Activated naive CD8-positive, alpha-beta T cell treated with anti-CD3 and anti-CD28 coated beads, Interleukin-2, amount 50 U/mL, for 24 hours (primary cell): Measurements from ENCODE around the gene RNF113B.

Experiments used
- ATAC-seq: fragments of 150-1000 bp; cut with Tn5 transposase; one replicate; pipeline ENCODE4 v1.10.0; 2021
- DNase-seq: peaks from one replicate; pipeline ENCODE4 v3.0.0; 2021
- H3K27ac Mint-ChIP-seq: one replicate; pipeline ENCODE4 v1.8.0; 2021; ENCODE audit warnings: mild to moderate bottlenecking, mixed read lengths
- H3K27me3 Mint-ChIP-seq: one replicate; pipeline ENCODE4 v1.8.0; 2021; ENCODE audit warnings: mixed read lengths
- H3K36me3 Mint-ChIP-seq: one replicate; pipeline ENCODE4 v1.8.0; 2021; ENCODE audit warnings: low read depth, mixed read lengths
- H3K4me1 Mint-ChIP-seq: one replicate; pipeline ENCODE4 v1.8.0; 2021; ENCODE audit warnings: mixed read lengths
- H3K4me3 Mint-ChIP-seq: one replicate; pipeline ENCODE4 v1.8.0; 2021; ENCODE audit warnings: mild to moderate bottlenecking, moderate library complexity, mixed read lengths
- H3K9me3 Mint-ChIP-seq: one replicate; pipeline ENCODE4 v1.8.0; 2021; ENCODE audit warnings: mixed read lengths

Gene RNF113B

DNA sequence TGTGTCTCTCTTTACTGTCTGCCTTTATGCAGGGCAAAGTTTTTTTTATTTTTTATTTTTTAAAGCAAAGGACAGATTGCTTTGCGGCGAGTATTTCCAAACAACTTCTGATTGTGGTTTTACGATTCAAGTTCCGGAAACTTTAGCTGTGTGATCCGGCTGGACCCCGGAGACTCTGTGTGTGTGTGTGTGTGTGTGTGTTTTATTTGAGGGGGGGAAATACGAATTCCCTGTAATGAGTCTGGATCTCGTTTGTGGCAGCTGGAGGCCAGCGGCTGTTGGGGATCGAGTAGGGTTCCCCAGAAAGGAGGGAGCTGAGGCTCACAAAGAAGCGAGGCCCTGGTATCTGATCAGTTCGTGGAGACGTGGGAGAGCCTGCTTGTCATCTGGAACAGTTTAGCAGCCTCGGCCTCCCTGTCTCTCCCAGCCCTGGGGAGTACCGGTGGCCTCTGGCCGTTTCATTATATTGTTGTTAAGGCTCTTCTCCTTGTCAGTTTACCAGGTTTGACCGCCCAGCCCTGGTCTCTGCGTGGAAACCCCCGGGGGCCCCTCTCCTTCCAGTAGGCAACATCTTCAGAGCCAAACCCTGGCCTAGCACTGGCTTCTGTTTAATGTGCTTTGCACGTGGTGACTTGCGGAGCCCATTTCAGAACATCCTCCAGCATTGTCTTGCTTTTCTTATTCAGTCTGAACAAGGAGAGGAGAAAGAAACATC lies 32.9 kb downstream of the RNF113B start:
- no peak for DNase-seq
- no peak for ATAC-seq
- Mint-ChIP-seq H3K36me3 (no peaks in the 10 kb centered on the region), H3K27me3 (peaks cover 60% of the 10 kb centered on the region), H3K27ac (no peak overlapping the region), H3K9me3 (no peaks in the 10 kb centered on the region), H3K4me3 (peak overlapping the region; percentile 62), H3K4me1 (peaks cover 11% of the 10 kb centered on the region)

DNA sequence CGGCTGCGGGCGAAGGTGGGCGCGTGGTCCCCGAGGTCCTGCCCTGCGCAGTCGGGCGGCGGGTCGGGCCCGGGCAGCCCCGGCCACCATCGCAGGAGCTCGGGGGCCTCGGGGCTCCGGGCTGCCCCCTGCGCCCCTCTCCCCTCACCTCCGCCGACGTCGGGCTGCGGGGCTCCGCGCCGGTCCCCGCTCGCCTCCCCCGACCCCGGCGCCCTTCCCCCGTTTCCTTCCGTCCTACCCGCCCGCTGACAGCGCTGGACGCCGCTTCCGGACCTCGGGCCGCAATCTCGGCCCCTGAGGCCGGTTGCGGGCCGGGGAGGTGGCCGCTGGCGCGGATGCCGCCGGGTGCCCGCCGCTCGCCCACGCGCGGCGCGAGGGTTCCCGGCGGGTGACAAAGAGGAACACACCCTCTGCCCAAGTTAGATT lies 33.5 kb downstream of the RNF113B start:
- ATAC-seq (no peak), DNase-seq (peak; percentile 4)
- no peak overlapping the region for H3K27ac Mint-ChIP-seq
- no peaks in the 10 kb centered on the region for H3K9me3 Mint-ChIP-seq
- peak overlapping the region; percentile 62 for H3K4me3 Mint-ChIP-seq
- no peaks in the 10 kb centered on the region for H3K36me3 Mint-ChIP-seq
- H3K27me3 Mint-ChIP-seq = peaks cover 61% of the 10 kb centered on the region
- peaks cover 11% of the 10 kb centered on the region for H3K4me1 Mint-ChIP-seq

DNA sequence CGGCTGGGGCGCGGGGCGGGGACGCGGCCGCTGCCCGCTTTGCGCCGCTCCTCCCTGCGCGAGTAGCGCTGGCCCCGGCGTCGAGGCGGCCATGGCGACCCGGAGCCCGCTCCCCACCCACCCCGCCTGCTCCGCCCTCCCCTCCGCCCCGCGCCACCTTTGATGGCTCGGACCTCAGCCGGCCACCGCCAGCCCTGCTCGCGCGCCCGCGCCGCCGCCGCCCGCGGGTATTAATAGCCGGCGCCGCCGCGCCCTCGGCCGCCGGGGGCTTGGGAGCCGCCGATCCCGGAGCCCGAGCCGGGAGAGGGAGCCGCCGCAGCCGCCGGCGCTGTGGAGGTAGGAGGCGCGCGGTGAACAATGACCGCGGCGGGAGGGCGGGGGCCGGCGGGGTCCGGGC lies 33.9 kb downstream of the RNF113B start:
- Mint-ChIP-seq H3K36me3 (no peaks in the 10 kb centered on the region), H3K4me3 (no peak overlapping the region), H3K27ac (no peak overlapping the region), H3K4me1 (peaks cover 11% of the 10 kb centered on the region), H3K27me3 (peaks cover 60% of the 10 kb centered on the region), H3K9me3 (no peaks in the 10 kb centered on the region)
- DNase-seq (no peak), ATAC-seq (no peak)

DNA sequence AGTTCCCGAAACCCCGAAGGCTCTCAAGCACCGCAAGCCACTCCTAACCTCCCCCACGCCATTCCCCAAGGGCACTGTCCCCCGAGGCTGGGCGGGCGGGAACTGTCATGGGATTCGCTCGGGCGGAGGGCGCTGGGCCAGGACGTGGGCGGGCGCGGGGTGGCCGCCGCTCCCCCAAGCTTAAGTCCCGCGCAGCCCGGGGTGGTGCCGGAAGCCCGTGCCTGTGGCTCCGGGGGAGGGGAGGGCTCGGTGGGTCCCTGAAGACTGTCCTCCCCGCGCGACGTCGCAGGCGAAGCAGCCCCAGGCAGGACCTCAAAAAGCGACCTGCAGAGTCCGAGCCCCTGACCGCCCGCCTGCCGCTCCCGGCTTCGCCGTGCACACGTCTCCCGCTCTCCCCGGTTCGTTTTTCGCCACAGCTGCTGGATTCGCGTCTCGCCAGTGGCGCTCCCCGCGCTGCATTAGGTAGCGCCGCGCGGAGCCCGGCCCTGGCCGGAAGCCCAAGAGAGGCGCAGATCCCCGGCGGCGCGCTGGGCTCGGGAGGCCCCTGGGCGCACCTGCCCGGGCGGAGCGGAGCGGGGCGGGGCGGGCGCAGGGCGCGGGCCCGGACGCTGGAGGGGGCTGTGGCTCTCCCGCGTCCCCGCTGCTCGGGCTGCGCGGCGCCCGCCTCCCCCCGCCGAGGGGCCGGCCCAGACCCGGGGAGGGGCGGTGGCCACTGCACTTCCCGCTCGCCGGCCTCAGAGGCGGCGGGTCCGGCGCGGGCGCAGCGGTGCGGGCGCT lies 34.5 kb downstream of the RNF113B start, which contains the start of gene FARP1:
TSS of gene FARP1 (plus strand) at position 715 of the 777 bp plus-strand sequence. CDS start 70,149 bp downstream, outside the sequence.
- Mint-ChIP-seq H3K27me3 (peaks cover 58% of the 10 kb centered on the region), H3K4me1 (peaks cover 11% of the 10 kb centered on the region), H3K9me3 (no peaks in the 10 kb centered on the region), H3K27ac (no peak within 1 kb of the TSS), H3K36me3 (no peaks in the 10 kb centered on the region), H3K4me3 (peak within 1 kb of the TSS; percentile 62)
- DNase-seq (peak; percentile 26), ATAC-seq (peak; percentile 83)

DNA sequence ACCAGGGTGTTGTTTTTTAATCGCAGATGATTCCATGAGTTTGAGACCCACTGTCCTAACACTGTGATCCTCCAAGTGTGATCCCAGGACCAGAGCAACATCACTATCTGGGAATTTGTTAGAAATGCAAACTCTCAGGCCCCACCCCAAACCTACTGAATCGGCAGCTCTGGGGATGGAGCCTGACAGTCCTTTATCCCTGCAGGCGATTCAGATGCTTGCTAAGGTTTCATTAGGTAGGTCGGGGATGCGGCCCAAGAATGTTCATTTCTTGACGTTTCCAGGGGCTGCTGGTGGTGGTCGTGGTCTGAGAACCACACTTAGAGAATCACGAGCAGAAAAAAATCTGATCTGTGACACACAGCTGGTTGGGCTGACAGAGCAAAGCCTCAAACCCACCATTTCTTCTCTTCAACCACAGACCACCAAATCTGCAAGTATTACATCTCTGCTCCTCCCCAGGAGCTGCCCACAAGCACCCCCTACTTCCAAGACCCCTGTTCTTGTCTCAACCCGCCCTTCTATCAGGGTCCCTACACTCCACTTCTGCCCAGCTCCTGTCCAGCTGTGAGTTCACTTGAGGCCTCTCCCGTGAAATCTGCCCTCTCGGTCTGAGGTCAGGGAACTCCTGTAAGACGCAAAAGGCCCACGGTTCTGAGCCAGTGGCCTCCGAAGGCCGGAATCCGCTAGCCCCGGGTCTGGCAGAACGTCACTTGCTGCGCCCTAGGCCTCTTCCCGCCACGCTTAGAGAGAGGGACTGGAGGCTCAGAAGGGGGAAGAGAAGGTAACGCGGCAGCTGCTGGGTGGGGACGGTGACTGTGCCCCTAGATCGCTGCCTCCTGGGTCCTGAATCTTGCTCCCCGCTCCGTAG lies 35.3 kb downstream of the RNF113B start:
- DNase-seq (no peak), ATAC-seq (no peak)
- Mint-ChIP-seq H3K4me1 (peaks cover 11% of the 10 kb centered on the region), H3K4me3 (peak overlapping the region; percentile 29), H3K27me3 (peaks cover 55% of the 10 kb centered on the region), H3K9me3 (no peaks in the 10 kb centered on the region), H3K27ac (no peak overlapping the region), H3K36me3 (no peaks in the 10 kb centered on the region)

DNA sequence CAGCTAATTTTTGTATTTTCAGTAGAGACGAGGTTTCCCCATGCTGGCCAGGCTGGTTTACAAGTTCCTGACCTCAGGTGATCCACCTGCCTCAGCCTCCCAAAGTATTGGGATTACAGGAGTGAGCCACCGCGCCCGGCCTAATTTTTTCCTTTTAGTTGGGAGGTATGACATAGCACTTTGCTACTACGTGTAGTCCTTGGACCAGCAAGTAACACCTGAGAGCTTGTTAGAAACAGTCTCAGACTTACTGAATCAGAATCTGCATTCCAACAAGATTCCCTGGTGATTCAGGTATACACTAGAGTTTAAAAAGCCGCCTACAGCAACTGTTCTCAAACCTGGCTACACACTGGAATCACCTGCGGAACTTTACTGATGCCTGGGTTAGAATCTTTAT lies 36.0 kb downstream of the RNF113B start:
- Mint-ChIP-seq H3K27me3 (peaks cover 50% of the 10 kb centered on the region), H3K9me3 (no peaks in the 10 kb centered on the region), H3K27ac (no peak overlapping the region), H3K4me1 (peaks cover 11% of the 10 kb centered on the region), H3K4me3 (no peak overlapping the region), H3K36me3 (no peaks in the 10 kb centered on the region)
- no peak for ATAC-seq
- no peak for DNase-seq

DNA sequence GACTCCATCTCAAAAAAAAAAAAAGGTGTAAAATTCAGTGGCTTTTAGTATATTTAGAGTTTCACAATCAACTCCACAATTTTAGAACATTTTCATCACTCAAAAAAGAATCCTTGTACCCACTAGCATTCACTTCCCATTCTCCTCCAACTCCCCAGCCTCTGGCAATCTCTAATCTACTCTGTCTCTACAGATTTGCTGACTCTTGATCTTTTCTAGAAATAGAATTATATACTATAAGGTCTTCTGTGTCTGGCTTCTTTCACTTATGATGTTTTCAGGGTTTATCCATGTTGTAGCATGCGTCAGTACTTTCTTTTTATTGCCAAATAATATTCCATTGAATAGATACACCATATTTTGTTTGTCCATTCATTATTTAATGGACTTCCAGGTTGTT lies 42.2 kb downstream of the RNF113B start:
- no peak for ATAC-seq
- DNase-seq = no peak
- H3K4me1 Mint-ChIP-seq = no peaks in the 10 kb centered on the region
- no peaks in the 10 kb centered on the region for H3K36me3 Mint-ChIP-seq
- H3K27me3 Mint-ChIP-seq = peaks cover 25% of the 10 kb centered on the region
- no peak overlapping the region for H3K4me3 Mint-ChIP-seq
- no peak overlapping the region for H3K27ac Mint-ChIP-seq
- H3K9me3 Mint-ChIP-seq = no peaks in the 10 kb centered on the region

DNA sequence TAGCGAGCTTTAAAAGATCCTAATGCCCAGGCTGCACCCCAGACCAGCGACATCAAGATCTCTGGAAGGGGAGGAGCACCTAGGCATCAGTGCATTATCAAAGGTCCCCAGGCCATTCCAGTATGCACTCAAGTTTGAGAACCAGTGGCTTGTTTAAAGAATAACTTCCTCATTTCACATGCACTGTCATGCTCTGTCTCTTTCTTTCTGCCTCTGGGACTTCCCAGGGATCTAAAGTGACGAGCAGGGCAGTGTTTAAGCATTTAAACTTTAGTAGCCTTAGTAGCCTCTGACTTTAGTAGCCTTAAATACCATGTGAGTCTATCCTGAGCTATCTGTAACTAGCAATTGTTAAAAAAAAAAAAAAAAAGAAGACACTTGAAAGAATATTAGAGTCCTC lies 43.1 kb downstream of the RNF113B start:
- DNase-seq (no peak), ATAC-seq (no peak)
- H3K27ac Mint-ChIP-seq = no peak overlapping the region
- no peaks in the 10 kb centered on the region for H3K4me1 Mint-ChIP-seq
- no peaks in the 10 kb centered on the region for H3K36me3 Mint-ChIP-seq
- peaks cover 21% of the 10 kb centered on the region for H3K27me3 Mint-ChIP-seq
- no peak overlapping the region for H3K4me3 Mint-ChIP-seq
- H3K9me3 Mint-ChIP-seq = no peaks in the 10 kb centered on the region

DNA sequence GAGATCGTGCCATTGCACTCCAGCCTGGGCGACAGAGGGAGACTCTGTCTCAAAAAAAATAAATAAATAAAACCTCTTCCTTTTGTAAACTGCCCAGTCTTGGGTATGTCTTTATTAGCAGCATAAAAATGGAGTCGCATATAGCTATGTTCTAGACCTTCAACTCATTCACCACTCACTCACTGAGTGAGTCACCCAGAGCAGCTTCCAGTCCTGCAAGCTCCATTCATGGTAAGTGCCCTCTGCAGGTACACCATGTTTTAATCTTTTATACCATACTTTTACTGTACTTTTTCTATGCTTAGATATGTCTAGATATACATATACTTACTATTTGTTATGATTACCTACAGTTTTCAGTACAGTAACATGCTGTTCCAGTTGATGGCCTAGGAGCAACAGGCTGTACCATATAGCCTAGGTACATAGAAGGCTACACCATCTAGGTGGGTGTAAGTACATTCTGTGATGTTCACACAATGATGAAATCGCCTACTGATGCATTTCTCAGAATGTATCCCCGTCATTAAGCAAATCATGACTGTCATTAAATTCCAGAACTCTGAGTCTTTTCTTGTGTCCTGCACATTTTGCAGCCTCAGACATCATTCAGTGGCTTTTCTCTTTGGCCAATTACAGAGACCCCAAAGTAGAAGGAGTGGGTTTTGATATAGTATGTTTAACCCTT lies 47.9 kb downstream of the RNF113B start:
- Mint-ChIP-seq H3K4me1 (no peaks in the 10 kb centered on the region), H3K27me3 (peaks cover 13% of the 10 kb centered on the region), H3K4me3 (no peak overlapping the region), H3K27ac (no peak overlapping the region), H3K36me3 (no peaks in the 10 kb centered on the region), H3K9me3 (peaks cover 8% of the 10 kb centered on the region)
- no peak for ATAC-seq
- no peak for DNase-seq
